ENCODE measurements around the gene RASAL1.

Gene RASAL1

DNA sequence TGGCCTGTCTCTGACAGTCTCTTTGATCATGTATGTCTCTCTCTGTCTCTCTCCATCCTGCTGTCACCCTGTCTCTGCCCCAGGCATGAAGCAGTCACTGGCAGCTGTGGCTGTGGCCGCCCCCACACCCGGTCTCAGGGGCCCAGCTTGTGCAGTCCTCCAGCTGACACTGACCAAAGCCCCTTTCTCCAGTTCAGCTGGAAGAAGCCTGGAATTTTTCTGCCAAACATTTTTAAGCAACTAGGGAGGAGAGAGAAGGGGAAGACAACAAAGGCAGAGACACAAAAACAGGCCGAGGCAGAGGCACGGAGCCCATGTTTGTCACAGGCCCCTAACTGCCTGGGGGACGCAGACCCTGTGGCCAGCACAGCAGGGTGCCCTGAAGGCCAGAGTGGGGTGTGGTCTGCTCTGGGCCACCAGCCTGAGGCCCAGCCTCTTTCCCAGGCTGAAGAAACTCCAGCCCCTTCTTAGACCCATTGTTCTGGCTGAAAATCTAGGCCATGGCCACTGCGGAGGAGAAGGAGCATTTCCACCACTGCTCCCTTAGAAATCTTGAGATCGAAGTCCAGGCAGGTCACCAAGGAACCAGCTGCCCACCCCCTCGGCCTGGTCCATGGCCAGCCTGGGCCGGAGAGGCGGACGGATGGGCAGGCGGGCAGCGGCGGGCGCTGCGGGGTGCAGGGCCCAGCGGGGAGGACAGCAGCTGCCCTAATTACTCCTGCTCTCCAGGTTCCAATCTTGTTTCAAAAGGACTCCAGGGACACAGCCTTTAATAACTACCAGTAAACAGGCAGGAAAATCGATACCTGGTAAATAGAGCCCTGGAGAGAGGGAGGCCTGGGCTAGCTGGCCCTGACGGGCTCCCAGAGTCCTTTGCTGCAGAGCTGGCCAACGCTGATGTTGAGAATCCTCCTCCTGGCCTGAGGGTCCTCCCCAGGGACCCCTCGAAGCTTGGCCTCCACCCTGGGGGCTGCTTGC is 64.1 kb downstream of the RASAL1 start:
- no peak for DNase-seq

DNA sequence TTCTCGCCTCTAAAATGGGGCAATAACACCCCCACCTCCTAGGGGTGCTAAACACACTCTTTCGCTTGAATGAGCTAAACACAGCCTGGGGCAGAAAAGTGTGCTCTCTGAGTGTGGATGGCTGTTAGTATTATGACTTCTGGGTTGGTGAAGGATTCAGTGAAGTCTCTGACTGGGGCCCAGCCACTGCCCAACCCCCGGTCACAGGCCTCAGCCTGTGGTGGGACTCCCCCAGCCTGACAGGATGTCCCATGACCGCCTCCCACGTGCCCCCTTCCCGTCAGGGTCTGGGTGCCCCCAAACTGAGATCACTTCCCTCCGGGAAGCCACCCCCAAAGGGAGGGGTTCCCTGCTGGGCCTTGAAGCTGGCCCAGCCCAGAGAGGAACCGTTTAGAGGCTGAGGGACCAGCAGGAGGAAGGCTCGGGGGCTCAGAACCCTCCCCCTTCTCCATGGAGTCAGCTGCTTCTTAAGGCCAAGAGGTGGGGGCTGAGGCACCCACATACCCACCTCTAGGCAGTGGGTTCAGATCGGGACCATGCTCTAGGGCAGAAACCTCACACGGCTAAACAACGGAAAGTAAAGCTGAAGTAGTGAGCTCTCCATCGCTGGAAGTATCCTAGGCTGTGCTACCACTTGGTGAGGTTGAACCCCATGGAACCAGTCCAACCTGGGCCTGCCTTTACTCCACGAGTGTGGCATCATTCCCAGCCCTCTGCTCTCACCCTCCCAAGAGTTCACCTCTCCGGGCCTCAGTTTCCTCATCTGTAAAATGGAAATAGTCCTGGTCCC is 65.2 kb downstream of the RASAL1 start:
- DNase-seq: peak; percentile 63

DNA sequence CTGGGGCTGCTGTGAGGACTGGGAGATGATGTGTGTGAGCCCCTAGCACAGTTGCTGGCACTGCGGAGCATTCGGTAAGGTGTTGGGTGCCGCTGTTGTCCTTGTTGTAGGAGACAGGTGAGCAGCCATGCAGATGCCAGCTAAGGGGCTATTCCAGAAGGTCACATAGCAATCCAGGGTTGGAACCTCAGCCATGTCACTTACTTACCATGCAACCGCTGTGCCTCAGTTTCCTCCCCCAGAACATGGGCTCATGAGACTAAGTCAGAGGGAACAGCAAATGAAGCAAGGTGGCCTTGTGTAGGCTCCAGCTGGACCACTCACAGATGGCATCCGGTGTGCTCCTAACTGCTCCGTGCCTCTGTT is 65.8 kb downstream of the RASAL1 start:
- DNase-seq: no peak

DNA sequence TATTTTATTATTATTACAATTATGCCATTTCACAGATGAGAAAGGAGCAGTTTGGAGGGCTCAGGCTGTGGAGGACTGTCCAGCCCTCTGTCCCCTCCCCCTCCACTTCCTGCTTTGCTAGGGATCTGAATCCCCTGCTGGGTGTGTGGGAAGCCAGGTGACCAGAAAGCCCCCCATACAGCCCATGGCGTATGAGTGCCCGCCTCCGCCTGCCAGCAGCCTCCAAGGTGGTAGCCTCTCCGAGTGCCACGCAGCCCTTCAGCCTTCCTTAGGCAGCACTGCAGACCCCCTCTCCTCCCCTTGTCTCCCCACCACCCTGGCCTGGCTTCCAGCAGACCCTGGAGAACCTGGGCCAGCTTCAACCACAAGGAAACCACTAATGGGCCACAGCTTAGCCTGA is 66.4 kb downstream of the RASAL1 start:
- DNase-seq: no peak

DNA sequence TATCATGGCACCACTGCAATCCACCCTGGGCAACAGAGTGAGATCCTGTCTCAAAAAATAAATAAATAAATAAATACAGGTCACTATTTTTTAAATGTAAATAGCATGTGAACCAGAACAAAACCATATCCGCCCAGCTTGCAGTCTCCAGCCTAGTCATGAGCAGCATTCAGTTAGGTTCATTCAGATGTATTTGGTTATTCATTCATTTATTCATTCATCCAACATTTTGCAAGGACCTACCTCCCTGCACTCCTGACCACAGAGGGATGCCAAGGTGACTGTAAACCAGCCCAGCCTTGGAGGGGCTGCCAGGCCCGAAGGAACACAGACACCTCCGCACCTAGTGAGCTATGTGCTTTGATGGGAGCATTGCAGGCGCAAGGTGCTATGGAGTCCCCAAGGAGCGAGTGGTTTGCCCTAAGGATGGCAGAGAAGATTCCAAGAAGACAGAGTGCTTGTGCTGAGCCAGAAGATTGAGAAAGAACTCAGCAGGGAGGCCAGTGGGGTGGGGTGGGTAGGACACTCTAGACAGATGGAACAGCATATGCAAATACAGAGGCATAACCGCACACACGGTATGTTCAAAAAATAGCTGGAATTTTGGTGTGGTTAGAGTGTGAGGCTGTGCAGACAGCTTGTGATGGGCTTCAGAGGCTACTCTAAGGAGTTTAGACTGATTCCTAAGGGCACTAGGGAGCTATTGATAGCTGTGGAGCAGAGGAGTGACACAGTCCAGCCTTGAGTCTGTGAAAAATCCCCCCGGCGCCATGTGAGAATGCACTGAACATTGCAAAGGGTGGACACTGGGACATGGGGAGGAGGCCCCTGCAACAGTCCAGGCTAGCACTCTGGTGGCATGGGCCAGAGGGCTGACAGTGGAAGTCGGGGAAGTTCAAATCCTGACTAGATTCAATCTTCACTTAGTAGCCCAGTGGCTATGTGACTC is 67.3 kb downstream of the RASAL1 start:
- DNase-seq: no peak

DNA sequence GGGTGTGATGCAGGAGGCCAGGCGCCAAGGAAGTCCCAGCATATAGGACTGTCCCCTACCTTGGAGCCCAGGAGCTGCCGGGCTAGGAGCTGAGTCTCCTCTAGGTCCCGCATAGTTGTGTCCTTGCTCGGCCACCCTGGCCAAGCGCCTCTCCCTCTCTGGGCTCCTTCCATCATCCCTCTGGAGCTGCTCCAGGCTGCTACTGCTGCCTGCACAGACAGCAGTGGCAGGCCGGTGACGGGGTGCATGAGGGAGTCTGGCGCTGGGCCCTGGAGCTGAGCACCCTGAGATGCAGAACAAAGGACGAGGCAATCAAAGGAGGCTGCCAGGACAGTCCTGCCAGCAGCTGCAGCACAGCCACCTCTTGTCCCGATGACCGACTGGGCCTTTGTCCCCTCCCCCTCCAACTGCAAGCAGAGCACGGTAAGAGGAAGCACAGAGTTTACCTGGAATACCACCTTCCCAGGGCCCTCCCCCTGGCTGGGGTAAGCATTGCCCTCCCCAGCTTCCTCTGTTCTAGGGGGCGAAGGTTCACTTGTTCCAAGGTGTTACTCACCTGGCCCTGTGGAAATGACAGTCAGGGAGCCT is 68.7 kb downstream of the RASAL1 start:
- DNase-seq: no peak

DNA sequence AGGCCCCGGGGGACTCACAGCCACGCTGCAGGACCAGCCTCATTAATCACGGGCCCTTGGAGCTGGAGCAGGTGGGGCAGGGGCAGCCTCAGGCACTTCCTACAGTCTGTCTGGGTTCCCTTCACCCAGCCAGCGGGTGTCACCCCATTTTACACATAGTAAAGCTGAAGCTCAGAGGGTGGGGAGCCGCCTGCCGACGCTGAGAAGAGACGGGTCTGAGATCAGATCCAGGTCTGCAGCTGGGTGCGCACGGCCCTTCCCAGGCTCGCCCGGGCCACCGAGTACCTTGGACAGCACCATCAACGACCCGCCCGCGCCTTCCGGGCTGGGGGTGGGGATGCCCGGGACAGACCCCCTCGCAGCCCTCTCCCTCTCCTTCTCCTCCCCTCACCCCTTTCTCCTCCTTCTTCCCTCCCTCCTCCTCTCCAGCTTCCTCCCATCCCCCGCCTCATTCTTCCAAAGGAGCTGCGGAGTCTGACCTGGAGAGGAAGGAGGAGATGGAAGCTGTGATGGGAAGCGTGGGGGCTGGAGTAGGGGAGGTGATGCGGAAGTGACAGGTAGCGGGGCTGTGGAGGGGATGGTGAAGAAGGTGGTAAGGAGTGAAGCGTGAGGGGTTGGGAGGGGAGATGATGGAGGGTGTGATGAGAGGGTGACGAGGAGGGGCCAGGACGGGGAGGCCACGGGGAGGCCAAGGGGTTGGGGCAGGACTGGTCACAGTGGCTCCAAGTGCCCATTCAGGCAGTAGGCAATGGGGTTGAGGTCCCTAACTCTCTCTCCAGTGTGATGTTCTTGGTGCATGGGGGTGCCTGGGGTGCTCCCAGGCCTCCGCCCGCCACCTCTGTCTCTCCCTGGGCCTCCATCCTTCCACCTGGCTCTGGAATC is 70.2 kb downstream of the RASAL1 start:
- DNase-seq: no peak

DNA sequence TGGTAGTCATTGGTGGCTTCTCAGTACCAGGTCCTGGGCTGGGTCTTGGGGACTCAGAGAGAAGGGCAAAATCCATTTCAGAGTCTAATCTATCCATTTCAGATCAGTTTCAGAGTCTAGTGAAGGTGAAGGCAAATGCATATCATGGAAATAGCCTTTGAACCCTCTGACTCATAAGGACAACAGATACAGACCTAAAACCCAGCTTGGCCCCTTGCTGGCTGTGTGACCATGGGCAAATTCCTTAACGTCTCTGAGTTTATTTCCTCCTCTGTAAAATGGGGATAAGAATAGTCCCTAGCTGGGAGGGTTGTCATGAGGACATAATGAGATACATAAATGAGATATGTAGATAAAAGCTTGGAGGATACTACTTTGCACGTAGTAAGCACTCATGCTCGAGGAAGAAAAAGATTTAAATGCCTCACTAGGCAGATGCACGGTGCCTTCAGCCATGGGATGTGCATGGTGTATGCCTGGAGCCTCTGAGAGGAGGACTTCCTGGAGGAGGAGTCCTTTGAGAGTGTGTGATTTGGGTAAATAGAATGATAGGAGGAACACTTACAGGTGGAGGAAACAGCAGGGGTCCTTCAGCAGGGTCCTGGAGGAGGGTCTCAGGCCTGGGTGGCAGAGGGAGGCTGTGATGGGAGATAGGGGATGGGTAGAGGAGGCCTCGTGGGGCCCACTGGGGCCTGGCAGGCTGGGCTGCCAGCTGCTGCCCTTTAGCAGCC is 71.0 kb downstream of the RASAL1 start:
- no peak for DNase-seq

DNA sequence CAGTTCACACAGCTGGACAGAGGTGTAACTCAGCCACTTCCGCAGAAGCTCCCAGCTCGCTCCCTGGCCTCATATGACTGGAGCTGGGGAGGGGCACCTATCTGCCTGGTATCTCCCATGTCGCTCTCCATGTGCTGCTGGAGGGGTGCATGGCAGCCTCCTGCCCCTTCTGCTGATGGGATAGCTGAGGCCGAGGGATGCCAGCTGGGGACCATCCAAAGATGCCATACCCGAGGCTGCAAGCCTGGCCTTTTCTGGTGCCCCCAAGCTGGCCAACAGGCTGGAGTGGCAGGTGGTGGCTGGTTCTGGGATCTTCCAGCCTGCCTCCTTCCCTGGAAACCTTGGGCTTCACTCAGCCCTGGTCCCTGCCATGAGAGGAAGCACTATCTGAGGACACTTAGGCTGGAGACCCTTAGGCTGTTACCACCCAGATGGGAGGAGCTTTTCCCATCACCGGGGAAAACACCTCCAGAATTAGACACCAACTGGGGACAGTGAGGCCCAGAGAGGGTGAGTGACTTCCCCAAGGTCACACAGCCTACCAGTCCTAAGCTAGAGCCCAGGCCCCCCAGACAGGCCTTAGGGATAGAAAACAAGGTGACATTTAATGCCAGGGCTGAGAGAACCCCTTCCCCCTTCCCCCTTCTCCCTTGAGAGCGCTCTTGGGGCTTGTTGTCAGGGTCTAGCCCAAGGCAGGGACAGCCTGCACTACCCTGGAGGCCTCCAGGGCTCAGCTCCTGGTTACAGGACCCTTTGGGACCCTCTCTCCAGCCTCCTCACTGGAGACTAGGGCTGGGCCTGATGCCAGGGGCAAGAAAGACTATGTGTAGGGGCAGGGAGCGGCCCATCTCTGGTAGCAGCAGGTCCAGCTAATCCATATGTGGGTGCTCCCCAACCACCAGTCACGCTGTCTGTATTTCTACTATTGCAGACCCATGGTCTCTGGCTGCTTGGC is 71.9 kb downstream of the RASAL1 start:
- DNase-seq: no peak

DNA sequence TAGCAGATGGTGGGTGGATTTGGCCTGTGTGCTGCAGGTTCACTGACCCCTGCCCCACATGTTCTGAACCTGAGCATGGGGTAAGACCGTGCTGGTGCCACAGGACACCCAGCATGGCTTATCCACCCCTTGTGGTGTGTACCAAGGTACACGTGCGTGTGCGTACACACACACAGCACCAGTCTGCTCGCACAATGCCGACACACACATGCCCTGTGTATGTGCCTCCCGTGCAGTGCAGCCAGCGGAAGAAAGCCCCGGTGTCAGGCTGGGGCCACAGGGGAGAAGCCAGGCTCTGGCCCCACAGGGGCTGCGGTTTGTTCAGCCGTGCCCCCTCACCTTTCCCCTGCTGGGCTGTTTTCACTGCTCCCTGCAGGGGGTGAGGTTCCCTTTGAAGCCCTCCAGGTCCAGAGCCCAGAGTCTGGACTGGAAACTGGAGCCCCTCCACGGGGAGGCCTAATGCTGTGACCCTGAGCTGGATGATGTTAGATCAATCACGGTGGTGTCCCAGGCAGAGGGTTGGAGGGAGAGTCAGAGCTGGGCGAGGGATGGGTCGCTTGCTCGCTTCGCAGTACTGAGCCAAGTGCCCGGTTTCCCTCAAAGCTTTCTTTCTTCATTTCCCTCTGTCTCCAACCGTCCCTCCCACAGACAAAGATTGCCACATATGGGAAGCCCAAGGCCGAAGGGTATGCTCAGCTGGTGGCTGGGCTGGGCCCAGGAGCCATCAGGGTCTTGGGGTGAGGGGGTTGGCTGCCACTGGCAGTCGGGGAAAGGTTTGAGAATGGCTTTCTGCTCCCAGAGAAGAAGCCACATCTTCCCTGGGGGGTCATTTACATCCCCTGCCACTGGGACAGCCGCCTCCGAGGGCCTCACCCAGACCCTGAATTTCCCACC is 72.8 kb downstream of the RASAL1 start:
- no peak for DNase-seq

DNA sequence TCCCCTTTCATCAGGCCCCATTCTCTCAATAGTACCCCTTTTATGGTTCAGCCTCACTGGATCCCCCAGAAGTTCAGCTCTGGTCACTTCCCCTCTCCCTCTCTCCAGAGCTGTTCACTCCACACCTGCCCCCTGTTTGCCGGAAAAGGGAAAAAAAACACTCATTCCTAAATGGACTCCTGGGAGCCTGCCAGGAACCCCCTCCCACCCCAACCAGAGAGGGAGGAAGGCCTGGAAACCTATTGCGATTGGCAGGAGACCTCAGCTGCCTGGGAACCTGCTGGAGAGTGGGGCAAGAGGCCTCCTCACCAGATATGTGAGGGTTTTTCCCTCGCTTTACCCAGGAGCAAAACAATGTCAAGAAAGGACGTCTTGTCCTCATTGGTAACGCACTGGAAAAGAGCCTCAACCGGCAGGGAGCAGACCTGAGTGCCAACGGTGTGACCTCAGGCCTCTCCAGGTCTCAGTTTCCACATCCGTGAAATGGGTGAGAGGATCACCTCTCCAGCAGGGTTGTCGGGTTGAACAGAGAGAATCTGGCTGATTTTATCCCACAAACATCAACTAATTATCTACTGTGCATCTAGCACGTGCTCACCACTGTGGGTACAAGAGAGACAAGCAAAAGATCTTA is 74.4 kb downstream of the RASAL1 start:
- no peak for DNase-seq

DNA sequence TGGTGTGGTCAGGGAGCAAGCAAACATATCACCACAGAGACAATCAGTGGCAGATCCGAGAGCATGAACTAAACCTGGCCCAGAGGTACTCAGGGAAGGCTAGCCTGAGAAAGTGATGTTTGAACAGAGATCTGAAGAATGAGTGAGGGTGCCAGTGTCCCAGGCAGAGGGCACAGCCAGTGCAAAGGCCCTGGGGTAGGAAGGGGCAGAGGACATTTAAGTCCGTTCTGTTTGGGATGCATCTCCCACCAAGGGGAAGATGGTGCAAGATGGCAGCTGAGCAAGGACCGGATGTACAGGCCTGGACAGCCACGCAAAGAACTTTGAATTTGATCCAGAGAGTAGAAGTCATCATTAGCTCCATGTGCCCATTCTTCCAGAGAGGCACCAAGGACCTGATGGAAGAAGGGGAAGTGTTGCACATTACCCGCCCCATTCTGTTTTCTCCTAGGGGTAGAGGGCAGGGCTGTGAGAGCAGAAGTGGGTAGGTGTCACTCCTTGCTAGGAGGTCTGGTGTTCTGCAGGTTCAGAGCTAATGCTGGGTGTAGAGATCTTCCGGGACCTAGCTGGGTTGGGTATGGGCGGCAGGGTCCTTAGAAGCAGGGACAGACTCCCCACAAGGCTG is 75.1 kb downstream of the RASAL1 start:
- no peak for DNase-seq

DNA sequence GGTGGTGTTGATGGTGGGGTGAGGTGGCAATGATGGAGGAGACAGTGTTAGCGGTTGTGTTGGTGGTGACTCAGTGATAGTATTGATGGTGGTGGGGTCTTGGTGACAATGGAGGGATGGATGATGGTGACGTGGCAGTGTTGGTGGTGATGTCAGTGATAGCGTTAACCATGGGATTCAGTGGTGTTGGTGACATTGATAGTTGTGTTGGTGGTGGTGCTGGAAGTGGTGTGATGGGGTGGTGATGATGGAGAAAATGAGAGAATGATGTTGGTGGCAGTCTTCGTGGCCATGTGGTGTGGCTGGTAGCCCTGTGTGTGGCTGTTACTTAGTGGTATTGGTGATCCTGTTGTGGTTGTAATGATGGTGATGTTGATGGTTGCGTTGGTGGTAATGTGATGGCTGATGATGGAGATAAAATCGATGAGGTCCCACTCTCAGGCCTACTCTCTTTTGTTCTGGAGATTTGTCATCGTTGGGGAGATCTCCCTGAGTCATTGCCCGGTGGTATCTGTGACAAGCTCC is 76.4 kb downstream of the RASAL1 start:
- DNase-seq: peak; percentile 27

DNA sequence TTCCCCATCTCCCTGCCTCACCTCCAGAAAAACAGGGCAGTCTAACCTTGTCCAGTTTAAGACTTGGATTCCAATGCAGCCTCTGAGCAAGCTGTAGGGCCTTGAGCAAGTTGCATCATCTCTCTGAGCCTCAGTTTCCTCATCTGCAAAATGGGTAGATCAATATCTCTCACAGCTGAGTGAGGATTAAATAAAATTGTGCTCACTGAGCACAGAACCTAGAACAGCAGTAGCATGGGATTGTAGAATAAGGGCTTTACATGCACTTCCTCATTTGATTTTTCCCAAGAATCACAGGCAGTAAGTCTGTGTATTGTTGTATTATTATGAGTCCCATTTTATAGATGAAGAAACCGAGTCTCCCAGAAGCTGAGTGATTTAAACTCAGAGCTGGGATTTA is 77.0 kb downstream of the RASAL1 start:
- DNase-seq: no peak

DNA sequence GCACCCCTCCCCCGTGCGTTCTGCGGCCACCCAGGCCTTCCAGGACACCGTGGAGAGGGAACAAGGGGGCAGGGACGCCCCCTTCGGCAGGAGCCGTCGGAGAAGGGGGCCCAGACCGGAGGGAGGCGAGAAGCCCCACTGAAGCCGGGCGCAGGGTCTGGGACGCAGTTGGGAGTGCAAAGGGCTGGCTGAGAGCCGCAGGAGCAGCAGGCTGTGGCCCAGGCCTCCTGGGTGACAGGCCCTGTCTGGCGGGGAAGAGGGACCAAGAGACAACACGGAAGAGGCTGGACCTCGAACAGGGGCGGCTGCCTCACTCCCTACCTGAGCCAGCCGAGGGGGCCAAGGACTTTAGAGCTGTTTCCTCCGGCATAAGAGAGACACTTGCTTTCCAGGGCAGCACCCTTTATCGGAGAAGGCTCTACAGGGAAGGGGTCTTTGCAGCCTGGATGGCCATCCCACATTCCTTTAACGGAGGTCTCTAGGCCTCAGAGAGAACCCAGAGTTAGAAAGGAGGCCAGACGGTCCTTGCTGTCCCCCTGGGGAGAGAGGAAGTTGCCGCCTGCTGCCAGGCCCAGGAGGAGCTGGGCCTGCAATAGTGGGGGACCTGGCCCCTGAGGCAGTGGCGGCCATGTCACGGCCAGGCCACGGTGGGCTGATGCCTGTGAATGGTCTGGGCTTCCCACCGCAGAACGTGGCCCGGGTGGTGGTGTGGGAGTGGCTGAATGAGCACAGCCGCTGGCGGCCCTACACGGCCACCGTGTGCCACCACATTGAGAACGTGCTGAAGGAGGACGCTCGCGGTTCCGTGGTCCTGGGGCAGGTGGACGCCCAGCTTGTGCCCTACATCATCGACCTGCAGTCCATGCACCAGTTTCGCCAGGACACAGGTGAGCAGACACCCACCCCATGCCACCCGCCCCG is 77.7 kb downstream of the RASAL1 start:
- DNase-seq: no peak
